ENCODE results near the gene CXCL1.

The CXCL1 gene

GRCh38 chr4:73868206-73869129, 725 bp upstream of the CXCL1 start:
- Histone ChIP-seq H3K9me3 (ENCODE audit: insufficient read depth, low read depth, low read length) (no peaks in the 10 kb centered on the region), H3K36me3 (ENCODE audit: insufficient read depth, low read depth, low read length) (no peaks in the 10 kb centered on the region), H3K9ac (ENCODE audit: low read depth, low read length) (peak overlapping the region; percentile 62; the same call in 1 of the 2 replicates), H3K4me1 (ENCODE audit: insufficient read depth, low read length) (peaks cover 8% of the 10 kb centered on the region), H3K27ac (ENCODE audit: low read length) (no peak overlapping the region), H3K4me3 (ENCODE audit: low read length) (peak overlapping the region; percentile 82), H3K27me3 (ENCODE audit: insufficient read depth, low read length) (peaks cover 33% of the 10 kb centered on the region)

DNA sequence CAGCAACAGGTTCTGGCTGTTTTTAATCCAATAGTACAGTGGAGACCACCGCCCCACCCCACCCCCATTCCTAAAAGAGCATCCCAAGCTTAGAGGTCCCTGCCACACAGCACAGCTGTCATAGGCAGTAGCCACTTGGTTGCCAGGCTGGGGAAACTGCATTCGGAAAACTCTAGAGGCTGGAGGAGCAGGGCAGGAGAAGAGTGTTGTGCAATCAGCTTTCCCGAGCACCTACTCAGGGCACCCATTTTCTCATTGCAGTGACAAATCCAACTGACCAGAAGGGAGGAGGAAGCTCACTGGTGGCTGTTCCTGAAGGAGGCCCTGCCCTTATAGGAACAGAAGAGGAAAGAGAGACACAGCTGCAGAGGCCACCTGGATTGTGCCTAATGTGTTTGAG, 1.1 kb downstream of the CXCL1 start:
- Histone ChIP-seq H3K4me3 (ENCODE audit: low read length) (peak overlapping the region; percentile 82), H3K9ac (ENCODE audit: low read depth, low read length) (no peak overlapping the region), H3K27me3 (ENCODE audit: insufficient read depth, low read length) (peaks cover 33% of the 10 kb centered on the region), H3K27ac (ENCODE audit: low read length) (no peak overlapping the region), H3K9me3 (ENCODE audit: insufficient read depth, low read depth, low read length) (no peaks in the 10 kb centered on the region), H3K36me3 (ENCODE audit: insufficient read depth, low read depth, low read length) (no peaks in the 10 kb centered on the region), H3K4me1 (ENCODE audit: insufficient read depth, low read length) (peaks cover 6% of the 10 kb centered on the region; the same call in 1 of the 2 replicates)

DNA sequence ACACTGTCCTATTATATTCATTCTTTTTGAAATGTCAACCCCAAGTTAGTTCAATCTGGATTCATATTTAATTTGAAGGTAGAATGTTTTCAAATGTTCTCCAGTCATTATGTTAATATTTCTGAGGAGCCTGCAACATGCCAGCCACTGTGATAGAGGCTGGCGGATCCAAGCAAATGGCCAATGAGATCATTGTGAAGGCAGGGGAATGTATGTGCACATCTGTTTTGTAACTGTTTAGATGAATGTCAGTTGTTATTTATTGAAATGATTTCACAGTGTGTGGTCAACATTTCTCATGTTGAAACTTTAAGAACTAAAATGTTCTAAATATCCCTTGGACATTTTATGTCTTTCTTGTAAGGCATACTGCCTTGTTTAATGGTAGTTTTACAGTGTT, 1.6 kb downstream of the CXCL1 start:
- no peak overlapping the region for H3K4me3 ChIP-seq (ENCODE audit: low read length)
- peaks cover 33% of the 10 kb centered on the region for H3K27me3 ChIP-seq (ENCODE audit: insufficient read depth, low read length)
- H3K4me1 ChIP-seq (ENCODE audit: insufficient read depth, low read length) = peaks cover 6% of the 10 kb centered on the region; the same call in 1 of the 2 replicates
- H3K9me3 ChIP-seq (ENCODE audit: insufficient read depth, low read depth, low read length) = no peaks in the 10 kb centered on the region
- no peaks in the 10 kb centered on the region for H3K36me3 ChIP-seq (ENCODE audit: insufficient read depth, low read depth, low read length)
- no peak overlapping the region for H3K9ac ChIP-seq (ENCODE audit: low read depth, low read length)
- H3K27ac ChIP-seq (ENCODE audit: low read length) = no peak overlapping the region

DNA sequence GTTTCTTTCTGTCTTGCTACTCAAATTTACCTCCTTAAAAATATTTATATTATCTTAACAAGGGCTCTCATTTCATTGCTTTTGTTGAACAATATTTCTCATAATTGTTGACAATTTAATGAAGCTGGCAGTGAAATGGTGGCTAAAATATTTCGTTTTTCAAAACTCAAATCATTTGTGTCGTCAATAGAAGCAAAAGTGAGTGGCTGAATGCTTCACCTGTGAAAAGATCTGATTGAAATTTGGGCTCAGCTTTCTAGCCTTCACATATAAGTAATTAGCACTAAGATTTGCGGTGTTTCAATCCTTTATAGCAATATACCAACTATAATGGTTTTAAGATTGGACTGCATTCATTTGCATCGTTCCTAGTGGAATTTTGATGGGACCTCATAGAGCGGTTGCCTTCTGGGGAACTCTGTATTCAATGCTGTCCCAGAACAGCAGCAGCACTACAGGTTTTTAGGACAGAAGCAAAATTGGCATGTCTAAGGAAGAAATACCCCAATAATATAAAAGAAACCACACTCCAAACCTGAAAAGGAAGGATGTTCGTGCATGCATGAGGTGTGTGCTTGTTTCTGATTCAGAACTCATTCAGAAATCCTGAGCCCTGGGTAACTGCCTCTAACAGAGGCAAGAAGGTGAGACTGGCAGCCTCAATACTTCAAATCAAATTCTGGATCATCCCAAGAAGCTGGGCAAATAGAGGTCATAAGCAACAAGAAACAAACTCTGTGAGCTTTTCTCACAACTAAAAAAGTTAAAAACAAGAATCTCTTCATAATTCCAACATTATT, 2.5 kb downstream of the CXCL1 start:
- Histone ChIP-seq H3K27ac (ENCODE audit: low read length) (no peak overlapping the region), H3K9me3 (ENCODE audit: insufficient read depth, low read depth, low read length) (no peaks in the 10 kb centered on the region), H3K4me3 (ENCODE audit: low read length) (no peak overlapping the region), H3K27me3 (ENCODE audit: insufficient read depth, low read length) (peaks cover 33% of the 10 kb centered on the region), H3K9ac (ENCODE audit: low read depth, low read length) (no peak overlapping the region), H3K4me1 (ENCODE audit: insufficient read depth, low read length) (peaks cover 6% of the 10 kb centered on the region; the same call in 1 of the 2 replicates), H3K36me3 (ENCODE audit: insufficient read depth, low read depth, low read length) (no peaks in the 10 kb centered on the region)

DNA sequence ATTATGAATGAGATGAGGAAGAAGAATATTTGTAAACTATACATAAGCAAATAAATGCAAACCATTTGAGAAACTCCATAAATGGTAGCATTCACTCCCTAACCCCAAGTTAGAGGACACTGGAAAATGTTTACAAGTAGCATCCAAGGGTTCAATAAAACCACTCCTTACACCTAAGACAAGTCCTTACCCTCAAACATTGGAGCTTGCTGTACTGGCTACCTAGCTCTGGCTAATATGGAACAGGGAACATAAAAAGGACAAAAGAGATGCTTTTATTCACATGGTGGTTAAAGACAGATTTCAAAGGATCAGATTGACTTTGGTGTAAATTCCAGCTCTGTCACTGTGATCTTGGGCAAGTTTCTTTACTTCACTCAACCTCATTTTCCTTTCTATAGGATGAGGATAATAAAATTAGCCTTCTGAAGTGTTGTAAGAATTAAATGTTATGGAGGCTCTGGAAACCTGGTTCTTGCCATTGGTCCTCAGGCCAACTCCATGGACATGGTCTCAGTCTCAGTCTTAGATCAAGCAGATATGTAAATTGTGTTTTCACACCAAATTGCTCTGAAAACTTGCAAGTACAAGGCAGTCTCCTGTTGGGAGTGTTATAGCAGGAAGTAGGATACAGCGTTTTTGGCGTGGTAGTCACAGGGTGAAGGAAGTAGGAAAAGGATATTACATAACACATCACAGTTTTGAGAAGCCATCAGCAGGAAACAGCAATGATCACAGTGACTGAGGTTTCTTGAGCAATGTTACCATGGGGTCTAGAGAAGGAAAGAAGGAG, 3.3 kb downstream of the CXCL1 start:
- Histone ChIP-seq H3K27me3 (ENCODE audit: insufficient read depth, low read length) (peaks cover 33% of the 10 kb centered on the region), H3K4me1 (ENCODE audit: insufficient read depth, low read length) (peaks cover 6% of the 10 kb centered on the region; the same call in 1 of the 2 replicates), H3K9me3 (ENCODE audit: insufficient read depth, low read depth, low read length) (no peaks in the 10 kb centered on the region), H3K36me3 (ENCODE audit: insufficient read depth, low read depth, low read length) (no peaks in the 10 kb centered on the region), H3K27ac (ENCODE audit: low read length) (no peak overlapping the region), H3K9ac (ENCODE audit: low read depth, low read length) (no peak overlapping the region), H3K4me3 (ENCODE audit: low read length) (no peak overlapping the region)

DNA sequence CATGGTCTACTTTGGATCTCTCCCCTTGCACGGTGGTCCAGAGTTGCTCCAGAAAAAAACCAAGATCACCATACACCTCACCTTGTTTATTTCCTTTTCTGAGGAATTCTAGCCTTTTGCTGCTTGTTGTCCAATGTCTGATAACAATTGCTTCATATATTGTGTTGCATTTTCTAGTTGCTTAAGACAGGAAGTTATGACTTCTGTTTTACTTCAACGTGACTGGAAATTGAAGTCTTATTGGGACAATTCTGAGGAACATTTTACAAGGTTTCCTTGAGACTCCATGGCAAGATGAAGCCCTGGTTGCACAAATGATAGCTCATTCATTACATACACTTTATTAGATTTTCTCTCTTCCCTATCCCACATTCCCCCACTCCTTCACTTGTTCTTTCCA, 5.2 kb downstream of the CXCL1 start:
- Histone ChIP-seq H3K4me1 (ENCODE audit: insufficient read depth, low read length) (peaks cover 6% of the 10 kb centered on the region; the same call in 1 of the 2 replicates), H3K4me3 (ENCODE audit: low read length) (no peak overlapping the region), H3K9ac (ENCODE audit: low read depth, low read length) (no peak overlapping the region), H3K27me3 (ENCODE audit: insufficient read depth, low read length) (peaks cover 16% of the 10 kb centered on the region), H3K36me3 (ENCODE audit: insufficient read depth, low read depth, low read length) (no peaks in the 10 kb centered on the region), H3K27ac (ENCODE audit: low read length) (no peak overlapping the region), H3K9me3 (ENCODE audit: insufficient read depth, low read depth, low read length) (no peaks in the 10 kb centered on the region)

DNA sequence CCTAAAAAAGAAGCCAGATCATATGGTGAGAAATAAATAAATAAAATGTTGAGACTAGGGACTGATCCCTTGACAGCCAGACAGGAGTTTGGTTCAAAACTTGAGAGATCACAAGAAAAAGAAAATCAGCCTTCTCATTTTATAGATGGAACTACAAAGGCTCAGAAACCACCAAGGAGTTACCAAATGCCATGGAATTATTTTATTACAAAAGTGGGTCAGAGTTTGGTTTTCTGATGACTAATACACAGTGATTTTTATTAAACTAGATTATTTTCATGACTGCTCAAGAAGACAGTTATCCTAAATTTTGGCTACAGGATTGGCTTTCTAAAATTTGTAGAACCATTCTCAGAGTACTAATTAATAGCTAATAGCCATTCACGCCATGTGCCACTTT, 6.2 kb downstream of the CXCL1 start:
- no peaks in the 10 kb centered on the region for H3K4me1 ChIP-seq (ENCODE audit: insufficient read depth, low read length)
- H3K27ac ChIP-seq (ENCODE audit: low read length) = no peak overlapping the region
- no peak overlapping the region for H3K9ac ChIP-seq (ENCODE audit: low read depth, low read length)
- H3K4me3 ChIP-seq (ENCODE audit: low read length) = no peak overlapping the region
- no peaks in the 10 kb centered on the region for H3K36me3 ChIP-seq (ENCODE audit: insufficient read depth, low read depth, low read length)
- H3K27me3 ChIP-seq (ENCODE audit: insufficient read depth, low read length) = peaks cover 6% of the 10 kb centered on the region
- no peaks in the 10 kb centered on the region for H3K9me3 ChIP-seq (ENCODE audit: insufficient read depth, low read depth, low read length)

DNA sequence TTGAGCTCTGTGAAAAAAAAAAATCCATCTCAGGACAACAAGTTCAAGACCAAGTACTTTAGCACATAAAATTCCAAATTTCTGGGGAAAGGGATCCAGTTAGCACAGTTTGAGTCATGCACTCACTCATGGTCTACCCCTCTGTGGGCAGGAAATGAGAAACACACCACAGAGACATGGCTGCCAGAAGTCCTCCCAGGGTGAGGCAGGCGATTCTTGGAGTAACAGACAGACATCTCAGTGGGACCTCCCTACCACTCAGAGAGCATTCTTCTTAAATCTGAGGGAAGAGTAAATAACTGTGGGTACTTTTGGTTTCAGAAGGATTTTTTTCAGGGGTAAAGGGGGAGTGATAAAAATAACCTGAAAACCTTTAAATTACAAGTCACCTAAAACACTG, 14.1 kb downstream of the CXCL1 start:
- Histone ChIP-seq H3K36me3 (ENCODE audit: insufficient read depth, low read depth, low read length) (no peaks in the 10 kb centered on the region), H3K27ac (ENCODE audit: low read length) (no peak overlapping the region), H3K4me1 (ENCODE audit: insufficient read depth, low read length) (no peaks in the 10 kb centered on the region), H3K9me3 (ENCODE audit: insufficient read depth, low read depth, low read length) (no peaks in the 10 kb centered on the region), H3K9ac (ENCODE audit: low read depth, low read length) (no peak overlapping the region), H3K27me3 (ENCODE audit: insufficient read depth, low read length) (no peaks in the 10 kb centered on the region), H3K4me3 (ENCODE audit: low read length) (no peak overlapping the region)

DNA sequence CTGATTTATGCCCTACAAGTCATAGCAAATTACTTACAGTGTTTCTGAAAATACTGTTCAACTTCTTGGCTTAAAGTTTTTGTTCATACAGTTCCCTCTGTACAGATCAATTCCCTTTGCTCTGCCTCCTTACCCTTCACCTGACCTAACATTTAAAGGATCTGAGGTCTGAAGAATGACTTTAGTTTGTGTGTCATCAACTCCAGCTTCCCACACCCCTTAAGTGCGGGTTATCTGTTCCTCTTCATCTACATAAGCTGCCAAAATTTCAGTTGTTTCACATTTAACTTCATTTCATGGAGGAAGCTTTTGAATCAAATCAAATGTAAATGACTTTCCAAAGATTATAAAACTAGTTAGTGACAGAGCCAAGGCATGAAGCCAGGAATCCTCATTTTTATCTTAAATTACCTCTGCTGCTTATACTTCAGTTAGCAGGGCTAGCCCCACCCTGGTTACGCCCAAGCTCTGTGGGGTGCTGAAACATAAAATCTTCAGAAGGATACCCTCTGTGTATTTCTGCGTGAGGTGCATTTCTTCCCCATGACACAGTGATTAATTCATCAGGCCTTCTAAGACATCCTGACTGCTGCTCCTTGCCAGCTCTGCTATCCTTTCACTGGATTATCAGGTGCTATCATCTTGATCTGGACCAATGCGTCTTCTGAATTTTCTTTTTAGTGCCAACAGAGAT, 16.5 kb downstream of the CXCL1 start:
- Histone ChIP-seq H3K9me3 (ENCODE audit: insufficient read depth, low read depth, low read length) (no peaks in the 10 kb centered on the region), H3K27ac (ENCODE audit: low read length) (no peak overlapping the region), H3K36me3 (ENCODE audit: insufficient read depth, low read depth, low read length) (no peaks in the 10 kb centered on the region), H3K4me1 (ENCODE audit: insufficient read depth, low read length) (no peaks in the 10 kb centered on the region), H3K9ac (ENCODE audit: low read depth, low read length) (no peak overlapping the region), H3K27me3 (ENCODE audit: insufficient read depth, low read length) (no peaks in the 10 kb centered on the region), H3K4me3 (ENCODE audit: low read length) (no peak overlapping the region)

- H3K9me3 ChIP-seq (ENCODE audit: insufficient read depth, low read depth, low read length) = no peaks in the 10 kb centered on the region
- no peak overlapping the region for H3K9ac ChIP-seq (ENCODE audit: low read depth, low read length)
- H3K4me3 ChIP-seq (ENCODE audit: low read length) = no peak overlapping the region
- no peaks in the 10 kb centered on the region for H3K36me3 ChIP-seq (ENCODE audit: insufficient read depth, low read depth, low read length)
- H3K4me1 ChIP-seq (ENCODE audit: insufficient read depth, low read length) = no peaks in the 10 kb centered on the region
- no peaks in the 10 kb centered on the region for H3K27me3 ChIP-seq (ENCODE audit: insufficient read depth, low read length)
- no peak overlapping the region for H3K27ac ChIP-seq (ENCODE audit: low read length)
Measured at GRCh38 chr4:73891326-73891725, 22.1 kb downstream of the CXCL1 start.
